Mesenchymal stem cell (in vitro differentiated cells and primary cell): Measurements from ENCODE around the gene ERICH4.
"Not testable (repeated sequence)": the region's sequence is repeated elsewhere in the genome, so short reads cannot be mapped to it uniquely, and the experiment has no call there.

Experiments
- DNase-seq: peaks from one replicate; pipeline ENCODE4 v3.0.0-alpha.2; 2013
- H2AFZ ChIP-seq: one replicate; pipeline ENCODE4 v1.6.1; 2013; ENCODE audit warnings: low read depth, mild to moderate bottlenecking, control low read depth, inconsistent platforms, low read length, moderate library complexity
- H2AK5ac ChIP-seq: 2 replicates; pipeline ENCODE4 v1.6.1; 2013; ENCODE audit warnings: low read length, moderate library complexity, mild to moderate bottlenecking, inconsistent platforms; ENCODE audit not compliant: severe bottlenecking
- H2BK120ac ChIP-seq: one replicate; pipeline ENCODE4 v1.6.1; 2013; ENCODE audit warnings: low read depth, mild to moderate bottlenecking, inconsistent platforms, low read length, moderate library complexity
- H2BK12ac ChIP-seq, 2 experiments: one replicate each; pipeline ENCODE4 v1.6.1; 2013; ENCODE audit warnings: inconsistent platforms in 2 of 2, low read length in 2 of 2, mild to moderate bottlenecking in 2 of 2, moderate library complexity in 2 of 2, control low read depth in 1 of 2
- H2BK15ac ChIP-seq: one replicate; pipeline ENCODE4 v1.6.1; 2013; ENCODE audit warnings: mild to moderate bottlenecking, low read depth, inconsistent platforms; ENCODE audit not compliant: poor library complexity, severe bottlenecking
- H2BK5ac ChIP-seq: 2 replicates; pipeline ENCODE4 v1.6.1; 2013; ENCODE audit warnings: low read depth, mild to moderate bottlenecking, low read length, control low read depth, inconsistent platforms; ENCODE audit not compliant: poor library complexity, severe bottlenecking
- H3K14ac ChIP-seq, 2 experiments: one replicate each; pipeline ENCODE4 v1.6.1; 2013; ENCODE audit warnings: inconsistent platforms in 2 of 2, low read length in 2 of 2, control low read depth in 1 of 2, mild to moderate bottlenecking in 1 of 2, moderate library complexity in 1 of 2
- H3K18ac ChIP-seq, 2 experiments: one replicate each; pipeline ENCODE4 v1.6.1; 2013; ENCODE audit warnings: inconsistent platforms in 2 of 2, low read length in 2 of 2, control low read depth in 1 of 2, low read depth in 1 of 2, mild to moderate bottlenecking in 1 of 2
- H3K23ac ChIP-seq, 2 experiments: one replicate each; pipeline ENCODE4 v1.6.1; 2013; ENCODE audit warnings: inconsistent platforms in 2 of 2, low read length in 2 of 2, mild to moderate bottlenecking in 2 of 2, moderate library complexity in 2 of 2, control low read depth in 1 of 2
- H3K27ac ChIP-seq: 2 replicates; pipeline ENCODE4 v1.5.1; 2013; ENCODE audit warnings: mild to moderate bottlenecking, moderate library complexity, low read length, control low read depth, inconsistent platforms; ENCODE audit not compliant: poor library complexity, severe bottlenecking
- H3K27me3 ChIP-seq, 2 experiments: 2 replicates each; pipeline versions ENCODE4 v1.6.1 to v1.7.0; 2013; ENCODE audit warnings: low read length in 2 of 2, mild to moderate bottlenecking in 2 of 2, moderate library complexity in 2 of 2, control low read depth in 1 of 2, inconsistent platforms in 1 of 2; ENCODE audit not compliant: control insufficient read depth in 1 of 2, insufficient read depth in 1 of 2
- H3K36me3 ChIP-seq, 2 experiments: 2 replicates each; pipeline versions ENCODE4 v1.6.1 to v1.7.0; 2013; ENCODE audit warnings: low read length in 2 of 2, control low read depth in 1 of 2, inconsistent platforms in 1 of 2, low read depth in 1 of 2, mild to moderate bottlenecking in 1 of 2; ENCODE audit not compliant: insufficient read depth in 2 of 2, control insufficient read depth in 1 of 2
- H3K4ac ChIP-seq, 2 experiments: one replicate each; pipeline ENCODE4 v1.6.1; 2013; ENCODE audit warnings: inconsistent platforms in 2 of 2, low read length in 2 of 2, mild to moderate bottlenecking in 2 of 2, moderate library complexity in 2 of 2, control low read depth in 1 of 2, low read depth in 1 of 2
- H3K4me1 ChIP-seq: 2 replicates; pipeline ENCODE4 v1.6.1; 2013; ENCODE audit warnings: low read depth, low read length, control low read depth; ENCODE audit not compliant: control insufficient read depth, insufficient read depth
- H3K4me2 ChIP-seq: 2 replicates; pipeline ENCODE4 v1.6.1; 2013; ENCODE audit warnings: low read length, mild to moderate bottlenecking, inconsistent platforms; ENCODE audit not compliant: poor library complexity, severe bottlenecking
- H3K4me3 ChIP-seq, 2 experiments: 2 replicates each; pipeline versions ENCODE4 v1.5.1 to v1.7.0; 2013; ENCODE audit warnings: low read length in 2 of 2, mild to moderate bottlenecking in 2 of 2, control low read depth in 1 of 2, low read depth in 1 of 2; ENCODE audit not compliant: insufficient read depth in 1 of 2
- H3K79me1 ChIP-seq: replicated peaks from 2 replicates; pipeline ENCODE4 v1.6.1; 2013; ENCODE audit warnings: mild to moderate bottlenecking, control low read depth, low read length, inconsistent platforms; ENCODE audit not compliant: poor library complexity, severe bottlenecking
- H3K9ac ChIP-seq: 2 replicates; pipeline ENCODE4 v1.7.0; 2013; ENCODE audit warnings: mild to moderate bottlenecking, low read length, moderate library complexity
- H3K9me3 ChIP-seq: 2 replicates; pipeline ENCODE4 v1.7.0; 2013; ENCODE audit warnings: mild to moderate bottlenecking, low read length; ENCODE audit not compliant: control insufficient read depth
- H4K8ac ChIP-seq: one replicate; pipeline ENCODE4 v1.6.1; 2013; ENCODE audit warnings: inconsistent platforms, mild to moderate bottlenecking, low read length, moderate library complexity
- H4K91ac ChIP-seq: one replicate; pipeline ENCODE4 v1.6.1; 2013; ENCODE audit warnings: mild to moderate bottlenecking, low read length, inconsistent platforms
- WGBS: methylation state at CpG from one replicate; pipeline ENCODE4 v1.1.7; 2013; ENCODE audit warnings: mixed read lengths; 5-methylcytosine and 5-hydroxymethylcytosine counted together

Gene ERICH4

DNA sequence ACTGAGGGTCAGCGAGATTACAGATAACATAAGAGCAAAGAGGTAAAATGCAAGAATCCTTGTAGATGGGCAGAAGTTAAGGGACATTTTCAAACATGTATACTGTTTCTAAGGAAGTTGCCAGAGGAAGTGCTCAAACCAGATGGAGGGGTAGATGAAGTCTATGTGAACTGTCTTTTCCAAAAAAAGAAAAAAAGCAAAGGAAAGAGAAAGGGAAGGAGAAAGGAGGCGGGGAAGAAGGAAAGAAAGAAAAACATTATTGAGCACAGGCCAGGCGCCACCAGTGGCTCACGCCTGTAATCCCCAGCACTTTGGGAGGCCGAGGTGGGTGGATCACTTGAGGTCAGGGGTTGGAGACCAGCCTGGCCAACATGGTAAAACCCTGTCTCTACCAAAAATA lies 8.5 kb upstream of the ERICH4 start:
- H2AK5ac ChIP-seq, result no peak overlapping the region
- no peak overlapping the region for H3K18ac ChIP-seq
- no peak overlapping the region for H3K27ac ChIP-seq
- no peak overlapping the region for H3K4me2 ChIP-seq
- no peak overlapping the region for H3K4ac ChIP-seq
- H4K8ac ChIP-seq, result no peak overlapping the region
- peaks cover 33% of the 10 kb centered on the region for H3K79me1 ChIP-seq
- H2BK12ac ChIP-seq, result no peak overlapping the region
- no peak overlapping the region for H4K91ac ChIP-seq
- H3K27me3 ChIP-seq, result no peaks in the 10 kb centered on the region
- no peaks in the 10 kb centered on the region for H3K9me3 ChIP-seq
- H3K23ac ChIP-seq, result no peak overlapping the region
- no peak overlapping the region for H3K14ac ChIP-seq
- H3K9ac ChIP-seq, result no peak overlapping the region
- no peak overlapping the region for H3K4me3 ChIP-seq
- H2BK15ac ChIP-seq, result no peak overlapping the region
- H3K4me1 ChIP-seq, result peaks cover 5% of the 10 kb centered on the region
- no peak overlapping the region for H2BK120ac ChIP-seq
- no peak for DNase-seq
- H2BK5ac ChIP-seq, result no peak overlapping the region
- 96% methylated on average over 5 of the region's 5 CpGs for WGBS
- H3K36me3 ChIP-seq, result peaks cover 44 to 51% of the 10 kb centered on the region in 2 experiments
- no peak overlapping the region for H2AFZ ChIP-seq

DNA sequence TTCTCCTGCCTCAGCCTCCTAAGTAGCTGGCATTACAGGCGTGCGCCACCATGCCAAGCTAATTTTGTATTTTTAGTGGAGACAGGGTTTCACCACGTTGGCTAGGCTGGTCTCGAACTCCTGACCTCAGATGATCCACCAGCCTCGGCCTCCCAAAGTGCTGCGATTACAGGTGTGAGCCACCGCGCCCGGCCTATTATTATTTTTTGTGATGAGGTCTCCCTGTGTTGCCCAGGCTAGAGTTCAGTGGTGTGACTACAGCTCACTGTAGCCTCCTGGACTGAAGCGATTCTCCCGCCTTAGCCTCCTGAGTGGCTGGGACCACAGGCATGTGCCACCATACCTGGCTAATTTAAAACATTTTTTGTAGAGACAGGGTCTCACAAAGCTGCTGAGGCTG lies 7.6 kb upstream of the ERICH4 start:
- not testable (repeated sequence) for H3K23ac ChIP-seq, H3K18ac ChIP-seq, H2AFZ ChIP-seq, H3K27ac ChIP-seq, H3K9me3 ChIP-seq, H3K14ac ChIP-seq, H3K4me1 ChIP-seq, H2BK120ac ChIP-seq, H3K4ac ChIP-seq, H2BK5ac ChIP-seq, DNase-seq, H3K4me3 ChIP-seq, H3K4me2 ChIP-seq, H3K9ac ChIP-seq, H2AK5ac ChIP-seq, H2BK12ac ChIP-seq, H4K8ac ChIP-seq, H3K27me3 ChIP-seq, H2BK15ac ChIP-seq, H4K91ac ChIP-seq
- WGBS, result 95% methylated on average over 11 of the region's 11 CpGs
- peaks cover 44 to 47% of the 10 kb centered on the region in 2 experiments for H3K36me3 ChIP-seq
- H3K79me1 ChIP-seq, result peaks cover 33% of the 10 kb centered on the region

DNA sequence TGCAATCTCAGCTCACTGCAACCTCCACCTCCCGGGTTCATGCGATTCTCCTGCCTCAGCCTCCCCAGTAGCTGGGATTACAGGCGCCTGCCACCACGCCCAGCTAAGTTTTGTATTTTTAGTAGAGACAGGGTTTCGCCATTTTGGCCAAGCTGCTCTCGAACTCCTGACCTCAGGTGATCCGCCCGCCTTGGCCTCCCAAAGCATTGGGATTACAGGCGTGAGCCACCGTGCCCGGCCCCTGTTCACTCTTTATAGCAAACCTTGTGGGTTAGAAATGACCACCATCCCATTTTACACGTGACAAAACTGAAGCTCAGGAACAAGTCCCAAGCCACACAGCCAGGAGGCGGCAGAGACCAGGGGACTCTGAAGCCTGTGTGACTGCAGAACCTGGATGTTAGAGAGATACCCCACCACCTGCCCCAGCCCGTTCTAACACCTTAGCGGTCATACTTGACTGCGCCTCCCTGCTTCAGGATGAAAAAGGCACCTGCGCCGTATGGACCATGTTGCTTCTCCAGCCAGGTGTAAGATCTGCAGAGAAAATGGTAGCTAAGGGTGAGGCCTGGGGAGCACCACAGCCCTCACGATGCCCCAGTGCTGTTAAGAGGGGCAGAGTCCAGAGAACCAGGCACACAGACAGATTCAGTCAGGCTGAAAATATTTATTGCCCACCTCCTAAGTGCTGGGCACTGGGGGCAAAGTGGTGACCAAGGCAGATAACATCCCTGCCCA lies 6.9 kb upstream of the ERICH4 start:
- Histone ChIP-seq H2BK120ac (no peak overlapping the region), H2BK12ac (no peak overlapping the region), H3K4me3 (no peak overlapping the region), H4K91ac (no peak overlapping the region), H3K4me2 (no peak overlapping the region), H3K4me1 (peaks cover 5% of the 10 kb centered on the region), H3K23ac (no peak overlapping the region), H2BK5ac (no peak overlapping the region), H3K9ac (no peak overlapping the region), H3K14ac (no peak overlapping the region), H4K8ac (no peak overlapping the region), H3K27ac (no peak overlapping the region), H2AFZ (no peak overlapping the region), H2BK15ac (no peak overlapping the region), H2AK5ac (no peak overlapping the region), H3K36me3 (peaks cover 38 to 44% of the 10 kb centered on the region in 2 experiments), H3K18ac (no peak overlapping the region), H3K4ac (no peak overlapping the region), H3K27me3 (peaks cover 0 to 7% of the 10 kb centered on the region in 2 experiments), H3K79me1 (peaks cover 33% of the 10 kb centered on the region), H3K9me3 (no peaks in the 10 kb centered on the region)
- no peak for DNase-seq
- 99% methylated on average over 19 of the region's 19 CpGs for WGBS

DNA sequence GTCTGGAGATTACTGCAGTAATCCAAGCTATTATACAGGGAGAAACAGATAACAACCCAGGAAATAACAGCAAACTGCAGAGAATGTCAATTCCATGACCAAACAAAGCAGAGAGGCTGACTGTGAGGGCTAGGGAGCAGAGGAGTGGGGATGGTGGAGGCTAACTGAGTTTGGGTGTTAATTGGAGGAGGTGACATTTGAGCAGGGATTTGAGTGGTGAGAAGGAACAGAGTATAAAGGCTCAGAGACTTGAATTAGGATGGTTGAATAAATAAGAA lies 6.3 kb upstream of the ERICH4 start:
- no peak overlapping the region for H4K91ac ChIP-seq
- no peak overlapping the region for H3K4me3 ChIP-seq
- H2BK12ac ChIP-seq, result no peak overlapping the region
- H4K8ac ChIP-seq, result no peak overlapping the region
- no peaks in the 10 kb centered on the region for H3K9me3 ChIP-seq
- peaks cover 5% of the 10 kb centered on the region for H3K4me1 ChIP-seq
- no peak overlapping the region for H3K27ac ChIP-seq
- H3K23ac ChIP-seq, result no peak overlapping the region
- H3K79me1 ChIP-seq, result peaks cover 33% of the 10 kb centered on the region
- H2AFZ ChIP-seq, result no peak overlapping the region
- H3K4ac ChIP-seq, result no peak overlapping the region
- H3K4me2 ChIP-seq, result no peak overlapping the region
- no peak overlapping the region for H2BK5ac ChIP-seq
- H3K36me3 ChIP-seq, result peaks cover 35 to 40% of the 10 kb centered on the region in 2 experiments
- H3K27me3 ChIP-seq, result peaks cover 0 to 10% of the 10 kb centered on the region in 2 experiments
- no peak overlapping the region for H3K14ac ChIP-seq
- no peak overlapping the region for H2BK15ac ChIP-seq
- H3K18ac ChIP-seq, result no peak overlapping the region
- no peak overlapping the region for H2BK120ac ChIP-seq
- no peak overlapping the region for H2AK5ac ChIP-seq
- H3K9ac ChIP-seq, result no peak overlapping the region
- DNase-seq, result no peak
